H9 (cell line): ENCODE results near the gene SPEM3. TPM values are rescaled to one million over a fixed set of nuclear protein-coding genes. Genes with fewer than 3 reads are reported as not detected.

ENCODE experiments used
- DNase-seq: peaks from one replicate; pipeline ENCODE4 v3.0.0-alpha.2; 2017
- H2AFZ ChIP-seq: one replicate; pipeline ENCODE4 v1.6.1; 2013; ENCODE audit warnings: mild to moderate bottlenecking, low read length, control low read depth, moderate library complexity
- H2AK5ac ChIP-seq: 2 replicates; pipeline ENCODE4 v1.6.1; 2013; ENCODE audit warnings: low read length, control low read depth, mixed read lengths; ENCODE audit not compliant: insufficient read length
- H2BK120ac ChIP-seq: one replicate; pipeline ENCODE4 v1.6.1; 2013; ENCODE audit warnings: low read depth, mild to moderate bottlenecking, low read length, control low read depth, inconsistent platforms; ENCODE audit not compliant: poor library complexity, severe bottlenecking
- H2BK12ac ChIP-seq: 2 replicates; pipeline ENCODE4 v1.6.1; 2013; ENCODE audit warnings: low read length, control low read depth, mixed read lengths, low read depth; ENCODE audit not compliant: insufficient read length
- H2BK15ac ChIP-seq: 2 replicates; pipeline ENCODE4 v1.6.1; 2013; ENCODE audit warnings: low read depth, low read length, control low read depth
- H2BK20ac ChIP-seq: one replicate; pipeline ENCODE4 v1.6.1; 2013; ENCODE audit warnings: low read depth, mild to moderate bottlenecking, low read length, control low read depth, inconsistent platforms; ENCODE audit not compliant: poor library complexity, severe bottlenecking
- H2BK5ac ChIP-seq: 2 replicates; pipeline ENCODE4 v1.6.1; 2013; ENCODE audit warnings: low read length, control low read depth, mixed read lengths; ENCODE audit not compliant: insufficient read length
- H3K14ac ChIP-seq: 2 replicates; pipeline ENCODE4 v1.6.1; 2013; ENCODE audit warnings: low read length, control low read depth; ENCODE audit not compliant: insufficient read depth
- H3K18ac ChIP-seq: 2 replicates; pipeline ENCODE4 v1.6.1; 2013; ENCODE audit warnings: low read depth, mild to moderate bottlenecking, mixed read lengths, low read length, control low read depth; ENCODE audit not compliant: insufficient read length
- H3K23ac ChIP-seq: 2 replicates; pipeline ENCODE4 v1.6.1; 2013; ENCODE audit warnings: low read length, control low read depth, mixed read lengths, low read depth; ENCODE audit not compliant: insufficient read length
- H3K23me2 ChIP-seq: 2 replicates; pipeline ENCODE4 v1.6.1; 2013; ENCODE audit warnings: low read depth, mild to moderate bottlenecking, mixed read lengths, low read length, control low read depth; ENCODE audit not compliant: insufficient read length, poor library complexity, severe bottlenecking
- H3K27ac ChIP-seq: 2 replicates; pipeline ENCODE4 v1.5.1; 2013; ENCODE audit warnings: low read length, control low read depth, mixed read lengths, low read depth; ENCODE audit not compliant: insufficient read length
- H3K27me3 ChIP-seq: 2 replicates; pipeline ENCODE4 v1.6.1; 2013; ENCODE audit warnings: low read length, control low read depth, inconsistent platforms; ENCODE audit not compliant: insufficient read depth
- H3K4ac ChIP-seq: 2 replicates; pipeline ENCODE4 v1.6.1; 2013; ENCODE audit warnings: low read depth, mild to moderate bottlenecking, control low read depth, inconsistent platforms, low read length, moderate library complexity
- H3K4me1 ChIP-seq: 2 replicates; pipeline ENCODE4 v1.6.1; 2013; ENCODE audit warnings: low read length, control low read depth, inconsistent platforms; ENCODE audit not compliant: insufficient read depth
- H3K4me2 ChIP-seq: 2 replicates; pipeline ENCODE4 v1.6.1; 2013; ENCODE audit warnings: low read length, control low read depth, mixed read lengths; ENCODE audit not compliant: insufficient read length, insufficient read depth
- H3K56ac ChIP-seq: 2 replicates; pipeline ENCODE4 v1.6.1; 2013; ENCODE audit warnings: low read depth, mild to moderate bottlenecking, mixed read lengths, low read length, control low read depth; ENCODE audit not compliant: insufficient read length
- H3K79me1 ChIP-seq: 2 replicates; pipeline ENCODE4 v1.6.1; 2013; ENCODE audit warnings: low read depth, mild to moderate bottlenecking, moderate library complexity, low read length, control low read depth, inconsistent platforms; ENCODE audit not compliant: insufficient read depth, poor library complexity, severe bottlenecking
- H3K79me2 ChIP-seq: 2 replicates; pipeline ENCODE4 v1.6.1; 2013; ENCODE audit warnings: low read length, control low read depth, inconsistent platforms; ENCODE audit not compliant: insufficient read depth
- H3K9ac ChIP-seq: 2 replicates; pipeline ENCODE4 v1.6.1; 2013; ENCODE audit warnings: low read length, control low read depth, mixed read lengths; ENCODE audit not compliant: insufficient read length; ENCODE audit errors: extremely low read depth
- H3K9me3 ChIP-seq: one replicate; pipeline ENCODE4 v1.6.1; 2013; ENCODE audit warnings: low read depth, low read length, inconsistent platforms; ENCODE audit not compliant: control insufficient read depth
- H3T11ph ChIP-seq: one replicate; pipeline ENCODE4 v1.6.1; 2013; ENCODE audit warnings: mild to moderate bottlenecking, low read length, control low read depth, inconsistent platforms
- H4K20me1 ChIP-seq: one replicate; pipeline ENCODE4 v1.6.1; 2013; ENCODE audit not compliant: control insufficient read depth, insufficient read length, insufficient read depth
- H4K5ac ChIP-seq: 2 replicates; pipeline ENCODE4 v1.6.1; 2013; ENCODE audit warnings: low read depth, mild to moderate bottlenecking, mixed read lengths, low read length, control low read depth; ENCODE audit not compliant: insufficient read length
- H4K8ac ChIP-seq: replicated peaks from 2 replicates; pipeline ENCODE4 v1.6.1; 2013; ENCODE audit warnings: low read length, control low read depth, mixed read lengths, low read depth; ENCODE audit not compliant: insufficient read length
- H4K91ac ChIP-seq: 2 replicates; pipeline ENCODE4 v1.6.1; 2013; ENCODE audit warnings: low read depth, mild to moderate bottlenecking, moderate library complexity, mixed read lengths, low read length, control low read depth; ENCODE audit not compliant: insufficient read length
- H3K27ac Mint-ChIP-seq, 3 experiments: 2 replicates in 2 of 3; 3 replicates in 1 of 3; pipeline ENCODE4 v1.8.0; 2020 to 2021; ENCODE audit warnings: mixed read lengths in 3 of 3, mild to moderate bottlenecking in 1 of 3, moderate library complexity in 1 of 3
- H3K27me3 Mint-ChIP-seq: 2 replicates; pipeline ENCODE4 v1.8.0; 2021; ENCODE audit warnings: low read depth, mild to moderate bottlenecking, moderate library complexity, mixed read lengths
- H3K36me3 Mint-ChIP-seq, 3 experiments: 2 replicates in 2 of 3; 3 replicates in 1 of 3; pipeline ENCODE4 v1.8.0; 2020 to 2021; ENCODE audit warnings: low read depth in 3 of 3, mixed read lengths in 3 of 3; ENCODE audit not compliant: insufficient read depth in 1 of 3
- H3K4me1 Mint-ChIP-seq, 2 experiments: 2 replicates each; pipeline ENCODE4 v1.8.0; 2020; ENCODE audit warnings: mixed read lengths in 2 of 2
- H3K4me3 Mint-ChIP-seq, 2 experiments: 2 replicates in 1 of 2; 3 replicates in 1 of 2; pipeline ENCODE4 v1.8.0; 2020 to 2021; ENCODE audit warnings: mild to moderate bottlenecking in 2 of 2, mixed read lengths in 2 of 2, moderate library complexity in 1 of 2
- H3K9me3 Mint-ChIP-seq, 2 experiments: 2 replicates in 1 of 2; 3 replicates in 1 of 2; pipeline ENCODE4 v1.8.0; 2020; ENCODE audit warnings: mild to moderate bottlenecking in 2 of 2, mixed read lengths in 2 of 2, moderate library complexity in 1 of 2
- CTCF ChIP-seq: fragments of 200-600 bp; sonication (generic); conservative IDR thresholded peaks from 3 replicates; pipeline ENCODE4 v1.8.0; 2021; ENCODE audit warnings: antibody characterized with exemption, mild to moderate bottlenecking
- WGBS: extraction: QIAGEN DNeasy Blood & Tissue Kit; methylation state at CpG from one replicate; pipeline ENCODE4 v1.1.7; 2013; ENCODE audit warnings: missing lambda C conversion rate, low lambda C conversion rate, mixed read lengths; ENCODE audit not compliant: insufficient read length; ENCODE audit errors: extremely low coverage; 5-methylcytosine and 5-hydroxymethylcytosine counted together
- total RNA-seq: library from RNA; stranded (reverse); gene quantifications from 2 replicates; pipeline ENCODE4 v1.2.1, GENCODE V29; 2021

Gene SPEM3
- total RNA-seq, 1 experiment from 2014 or later, result not detected

- Histone ChIP-seq H2BK5ac (no peak overlapping the region), H3T11ph (no peak overlapping the region), H3K27me3 (peaks cover 7% of the 10 kb centered on the region), H3K4me1 (no peaks in the 10 kb centered on the region), H3K27ac (peak overlapping the region; percentile 3), H3K4me2 (peak overlapping the region; percentile 60), H2AK5ac (no peak overlapping the region), H3K9ac (peak overlapping the region; percentile 29), H3K56ac (no peak overlapping the region), H3K23me2 (peaks cover 33% of the 10 kb centered on the region), H4K8ac (no peak overlapping the region), H3K79me2 (no peaks in the 10 kb centered on the region), H4K91ac (no peak overlapping the region), H2AFZ (no peak overlapping the region), H2BK20ac (no peak overlapping the region), H4K5ac (no peak overlapping the region), H3K14ac (peak overlapping the region; percentile 32; the same call in 1 of the 2 replicates), H4K20me1 (no peaks in the 10 kb centered on the region), H3K18ac (peak overlapping the region; percentile 30), H2BK12ac (no peak overlapping the region), H3K9me3 (no peaks in the 10 kb centered on the region), H3K23ac (no peak overlapping the region), H3K79me1 (no peaks in the 10 kb centered on the region), H3K4ac (no peak overlapping the region), H2BK120ac (no peak overlapping the region), H2BK15ac (no peak overlapping the region)
- Mint-ChIP-seq H3K27me3 (peaks cover 24% of the 10 kb centered on the region), H3K36me3 (no peaks in the 10 kb centered on the region), H3K9me3 (no peaks in the 10 kb centered on the region), H3K4me3 (peak overlapping the region; percentile 77 to 89), H3K4me1 (peaks cover 22 to 23% of the 10 kb centered on the region in 2 experiments), H3K27ac (peak overlapping the region; percentile 85 to 98 (median 93); a peak in 6 of 7 replicates)
- DNase-seq, result peak; percentile 91
- no CpG with 5 or more reads among the region's 49 CpGs for WGBS
- TF ChIP-seq CTCF, result peak; percentile 29; the same call in 2 of the 3 replicates
These were observed 7.3 kb downstream of the SPEM3 start for GRCh38 chr17:7435676-7436555.
